Measurements from ENCODE around the gene GCNT1. TPM values are rescaled to one million over a fixed set of nuclear protein-coding genes. Genes with fewer than 3 reads are reported as not detected.

The GCNT1 gene
- total and polyA plus RNA-seq, 2 of the 4 experiments (the other 2 are of a cell fraction) = 12.5 to 46.6 TPM

- Histone ChIP-seq H2AK9ac (replicated peaks; ENCODE audit: low read depth, low read length, poor library complexity) (no peak overlapping the region), H3K4me3 (ENCODE audit: insufficient read depth, low read depth, low read length) (no peak overlapping the region), H3K23ac (ENCODE audit: low read depth, low read length) (no peak overlapping the region), H3K4ac (ENCODE audit: low read depth, low read length) (no peak overlapping the region), H3K36me3 (ENCODE audit: control insufficient read depth, insufficient read depth, low read length) (no peaks in the 10 kb centered on the region), H4K91ac (ENCODE audit: insufficient read depth, low read depth, low read length) (no peak overlapping the region), H2AK5ac (ENCODE audit: low read depth, low read length) (no peak overlapping the region), H2BK5ac (ENCODE audit: low read depth, low read length, poor library complexity, severe bottlenecking) (no peak overlapping the region), H3K56ac (ENCODE audit: extremely low read depth, insufficient read depth, low read length) (no peak overlapping the region), H2BK20ac (ENCODE audit: low read depth, low read length) (no peak overlapping the region), H4K20me1 (ENCODE audit: insufficient read depth, low read length) (no peaks in the 10 kb centered on the region), H2BK120ac (ENCODE audit: low read depth, low read length) (no peak overlapping the region), H4K5ac (ENCODE audit: low read depth, low read length) (no peak overlapping the region), H3K14ac (replicated peaks; ENCODE audit: low read depth, low read length) (no peak overlapping the region), H3K4me1 (ENCODE audit: control insufficient read depth, insufficient read depth, low read length) (peaks cover 2% of the 10 kb centered on the region; the same call in 1 of the 2 replicates), H2BK15ac (ENCODE audit: low read depth, low read length) (no peak overlapping the region), H3K9ac (ENCODE audit: low read depth, low read length) (no peak overlapping the region), H3K18ac (ENCODE audit: low read depth, low read length) (no peak overlapping the region), H2AFZ (replicated peaks; ENCODE audit: low read length, poor library complexity) (no peak overlapping the region), H3K9me3 (ENCODE audit: control insufficient read depth, insufficient read depth, low read length) (no peaks in the 10 kb centered on the region), H3K79me1 (ENCODE audit: low read depth in 1 of 2, low read length in 2 of 2) (no peaks in the 10 kb centered on the region), H3K27ac (ENCODE audit: insufficient read depth, low read length) (no peak overlapping the region), H3K27me3 (ENCODE audit: control insufficient read depth, insufficient read depth, low read length) (no peaks in the 10 kb centered on the region), H3K9me1 (ENCODE audit: insufficient read depth, low read length) (no peaks in the 10 kb centered on the region), H4K8ac (ENCODE audit: low read depth in 2 of 2, low read length in 2 of 2) (no peak overlapping the region), H3K4me2 (ENCODE audit: low read depth, low read length) (no peak overlapping the region)
- dilution Hi-C loops (cut with HindIII; ENCODE audit: low sequenced_read_pairs, unreplicated experiment) = no loop called here
- in situ Hi-C loops (cut with MboI; ENCODE audit: low sequenced_read_pairs) = no loop called here
- ChIA-PET CTCF (interaction anchor here (0.6 to 1.0 kb wide), 2 partner anchors 62 to 268 kb away, joined by 3 read pairs; no protein-coding TSS in a partner anchor), POLR2A (ENCODE audit: unreplicated experiment) (no interaction called here)
- 96% methylated on average over 3 of the region's 6 CpGs; no CpG with 5 or more reads in 1 of the 2 experiments for WGBS, 2 experiments (ENCODE audit: extremely low coverage in 2 of 2, insufficient read length in 1 of 2)
- BruUV-seq (replicated peaks) = no TSS peak
- intact Hi-C loops (cut with micrococcal nuclease) = no loop called here
- ATAC-seq (ENCODE audit: low read depth) (no peak), DNase-seq (no peak)
- TF ChIP-seq SMC3 (IDR thresholded peaks at IDR 0.05; ENCODE audit: low read depth, low read length) (no peak), NFE2L2 (IDR thresholded peaks at IDR 0.05; ENCODE audit: low read depth, low read length) (no peak)
These were observed 20.0 kb upstream of the GCNT1 start for GRCh38 chr9:76438841-76439588.
